Omental fat pad (tissue), 4 donors: ENCODE measurements around the gene ANKH. TPM values are rescaled to one million over a fixed set of nuclear protein-coding genes. Genes with fewer than 3 reads are reported as not detected.

ENCODE experiments used
- ATAC-seq: fragments of 150-250 bp; one replicate; pipeline ENCODE4 v1.9.1; 2016; ENCODE audit warnings: mild to moderate bottlenecking, moderate library complexity; ENCODE audit not compliant: low FRiP score
- DNase-seq: peaks from one replicate; pipeline ENCODE4 v3.0.0-alpha.2; 2019; ENCODE audit warnings: low spot score
- CTCF ChIP-seq, 3 donors: fragments of 450-650 bp; IDR thresholded peaks; one replicate each; pipeline ENCODE4 v1.5.1; 2016 to 2017; ENCODE audit warnings: antibody characterized with exemption in 3 of 3, mild to moderate bottlenecking in 3 of 3, moderate library complexity in 2 of 3
- total RNA-seq, 4 donors: library from RNA; depleted of rRNA; stranded (reverse); fragments of >200 nt; gene quantifications; one replicate each; pipeline ENCODE4 v1.1.0, GENCODE V29; 2016

The ANKH gene
- total RNA-seq, 4 donors from 2014 or later = 37.4 to 74.3 (median 39.2) TPM

GRCh38 chr5:14723701-14724132, 147.9 kb downstream of the ANKH start:
- no peak for DNase-seq
- ATAC-seq = no peak
- TF ChIP-seq CTCF (IDR thresholded peaks at IDR 0.05) = no peak

GRCh38 chr5:14722923-14723322, 148.7 kb downstream of the ANKH start:
- DNase-seq (no peak), ATAC-seq (no peak)
- no peak for TF ChIP-seq CTCF (IDR thresholded peaks at IDR 0.05)

GRCh38 chr5:14721990-14722656, 149.5 kb downstream of the ANKH start:
- ATAC-seq (no peak), DNase-seq (no peak)
- TF ChIP-seq CTCF (IDR thresholded peaks at IDR 0.05) = no peak

DNA sequence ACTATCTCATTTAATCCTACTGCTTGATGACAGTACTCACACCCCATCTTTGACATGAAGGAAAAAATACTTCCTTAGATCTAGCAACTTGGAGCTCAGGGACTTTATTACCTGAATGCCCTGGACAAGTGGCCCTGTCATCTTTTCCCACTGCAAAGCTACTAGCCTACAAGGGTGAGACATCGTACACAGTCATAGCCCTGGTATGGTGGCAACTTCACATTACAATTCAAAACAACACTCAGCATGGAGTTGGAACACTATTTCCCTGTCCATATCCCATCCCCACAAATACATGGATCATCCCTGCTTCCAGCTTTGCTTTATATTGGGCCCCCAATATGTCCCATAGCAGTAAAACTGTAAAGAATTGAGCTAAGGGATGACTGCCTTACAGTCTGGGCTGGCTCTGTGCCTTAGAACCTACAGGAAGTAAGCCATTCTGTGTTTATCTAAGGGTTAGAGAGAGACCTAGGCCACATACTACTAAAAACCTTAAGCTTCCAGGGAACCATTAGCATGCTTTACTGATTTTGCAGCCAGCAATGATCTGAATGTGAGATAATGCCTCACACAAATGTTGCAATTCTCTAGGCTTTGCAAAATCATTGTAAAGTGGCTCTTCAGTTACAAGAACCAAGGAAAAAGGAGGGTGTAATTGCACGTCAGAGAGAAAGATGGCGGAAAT, 151.2 kb downstream of the ANKH start:
- no peak for DNase-seq
- ATAC-seq = no peak
- TF ChIP-seq CTCF (IDR thresholded peaks at IDR 0.05) = no peak

DNA sequence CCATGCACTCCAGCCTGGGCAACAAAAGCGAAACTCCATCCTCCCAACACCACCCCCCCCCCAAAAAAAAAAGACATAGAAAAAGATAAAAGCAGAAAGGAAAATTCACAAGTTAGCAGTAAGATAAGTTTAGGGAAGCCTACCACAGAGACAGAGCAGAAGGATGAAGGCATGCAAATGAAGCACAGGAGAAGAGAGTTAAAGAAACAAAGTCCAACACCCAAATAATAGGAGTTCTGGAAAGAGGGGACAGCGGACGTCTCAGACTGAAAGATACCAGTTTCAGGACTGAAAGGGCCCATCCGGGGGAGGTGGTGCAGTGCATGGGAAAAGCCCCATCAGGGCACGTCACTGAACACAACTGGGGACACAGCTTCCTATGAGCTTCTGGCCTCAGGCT, 152.8 kb downstream of the ANKH start:
- no peak for TF ChIP-seq CTCF (IDR thresholded peaks at IDR 0.05)
- ATAC-seq = no peak
- DNase-seq = no peak

GRCh38 chr5:14716755-14717752, 154.5 kb downstream of the ANKH start:
- no peak for TF ChIP-seq CTCF (IDR thresholded peaks at IDR 0.05)
- ATAC-seq = no peak
- no peak for DNase-seq
